ENCODE measurements around the gene NFX1. TPM values are rescaled to one million over a fixed set of nuclear protein-coding genes. Genes with fewer than 3 reads are reported as not detected.

The NFX1 gene
- total and polyA plus RNA-seq, 9 of the 15 experiments (the other 6 are each of a cell fraction or from before 2014, with no cell fraction given) = 8.8 to 38.9 (median 26.8) TPM

DNA sequence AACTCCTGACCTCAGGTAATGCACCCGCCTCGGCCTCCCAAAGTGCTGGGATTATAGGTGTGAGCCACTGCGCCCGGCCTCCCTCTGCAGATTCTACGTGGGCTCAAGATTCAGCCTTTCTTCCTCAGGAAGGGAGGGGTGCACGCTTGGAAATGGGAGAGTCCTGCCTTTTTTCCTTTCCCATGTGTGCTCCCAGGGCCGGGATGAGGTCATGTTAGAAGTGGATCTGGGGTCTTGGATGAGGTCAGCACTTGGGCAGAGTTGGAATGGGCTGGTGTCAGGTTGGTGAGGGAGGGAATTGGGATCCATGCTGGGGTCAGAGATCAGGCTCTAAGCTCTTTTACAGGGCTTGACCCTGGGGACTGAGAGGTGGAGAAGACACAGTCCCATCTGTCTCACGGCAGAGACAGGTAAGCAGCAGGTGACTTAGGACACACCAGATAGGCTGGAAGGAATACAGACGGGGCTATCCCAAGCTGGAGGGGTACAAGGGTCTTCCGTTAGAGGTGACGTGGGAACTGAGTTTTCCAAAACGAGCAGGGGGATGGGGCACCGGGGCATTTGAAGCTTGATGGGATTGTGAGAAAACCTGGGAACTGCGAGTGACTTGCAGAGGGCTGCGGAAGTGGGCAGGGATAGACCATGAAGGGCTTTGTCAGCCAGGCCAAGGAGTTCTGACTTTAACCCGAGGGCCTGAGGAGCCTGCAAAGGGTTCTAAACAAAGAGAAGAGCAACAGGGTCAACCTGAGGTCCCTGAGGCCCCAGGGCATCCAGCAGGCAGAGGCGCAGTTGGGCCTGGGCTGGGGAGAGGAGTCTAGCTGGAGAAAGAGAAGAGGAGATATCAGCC lies 113.8 kb downstream of the NFX1 start (continued):
- TF ChIP-seq, protein P1, sequence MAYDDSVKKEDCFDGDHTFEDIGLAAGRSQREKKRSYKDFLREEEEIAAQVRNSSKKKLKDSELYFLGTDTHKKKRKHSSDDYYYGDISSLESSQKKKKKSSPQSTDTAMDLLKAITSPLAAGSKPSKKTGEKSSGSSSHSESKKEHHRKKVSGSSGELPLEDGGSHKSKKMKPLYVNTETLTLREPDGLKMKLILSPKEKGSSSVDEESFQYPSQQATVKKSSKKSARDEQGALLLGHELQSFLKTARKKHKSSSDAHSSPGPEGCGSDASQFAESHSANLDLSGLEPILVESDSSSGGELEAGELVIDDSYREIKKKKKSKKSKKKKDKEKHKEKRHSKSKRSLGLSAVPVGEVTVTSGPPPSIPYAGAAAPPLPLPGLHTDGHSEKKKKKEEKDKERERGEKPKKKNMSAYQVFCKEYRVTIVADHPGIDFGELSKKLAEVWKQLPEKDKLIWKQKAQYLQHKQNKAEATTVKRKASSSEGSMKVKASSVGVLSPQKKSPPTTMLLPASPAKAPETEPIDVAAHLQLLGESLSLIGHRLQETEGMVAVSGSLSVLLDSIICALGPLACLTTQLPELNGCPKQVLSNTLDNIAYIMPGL (CRISPR knock-in tag; IDR thresholded peaks at IDR 0.05) = no peak
- TF ChIP-seq ZNF217 (CRISPR knock-in tag; IDR thresholded peaks at IDR 0.05) = no peak
- no peak for TF ChIP-seq ZNF75A (CRISPR knock-in tag; IDR thresholded peaks at IDR 0.05)
- TF ChIP-seq ZNF280A (IDR thresholded peaks at IDR 0.05; ENCODE audit: low read depth, partially characterized antibody) = no peak

GRCh38 chr9:33404788-33405362 lies 114.6 kb downstream of the NFX1 start:
- H3K4me2 ChIP-seq (ENCODE audit: insufficient read depth, low read length) = no peak overlapping the region
- no peak overlapping the region for H3K4me3 ChIP-seq
- ChIA-PET CTCF (ENCODE audit: low intra/inter-chr PET ratio) (no interaction called here), POLR2A (interaction anchor here (0.9 kb wide), 1 partner anchor 10 kb away, joined by 3 read pairs; no protein-coding TSS in a partner anchor)
- peak overlapping the region in 1 of 2 experiments; percentile 26; a peak in 1 of 4 replicates for H3K9ac ChIP-seq (ENCODE audit: insufficient read depth in 1 of 2, low read depth in 2 of 2, low read length in 2 of 2)
- DNase-seq (ENCODE audit: extremely low read depth in 1 of 4, low spot score in 3 of 4) (peak in 1 of 4 experiments; percentile 12), ATAC-seq (peak; percentile 25; the same call in 2 of the 3 replicates), FAIRE-seq (no peak)
- H4K20me1 ChIP-seq (replicated peaks; ENCODE audit: control insufficient read depth, insufficient read depth, low read length) = no peaks in the 10 kb centered on the region
- H3K27ac ChIP-seq (ENCODE audit: extremely low read depth, low read depth, low read length) = no peak overlapping the region
- peaks cover 2 to 35% of the 10 kb centered on the region in 2 experiments; a peak in 2 of 5 replicates for H3K4me1 ChIP-seq (replicated peaks in 1 of 2; ENCODE audit: control insufficient read depth in 2 of 2, insufficient read depth in 2 of 2, low read length in 2 of 2)
- H3K27me3 ChIP-seq (ENCODE audit: control insufficient read depth in 2 of 2, insufficient read depth in 2 of 2, low read length in 2 of 2) = no peaks in the 10 kb centered on the region
- TF ChIP-seq KLF1 (tag; IDR thresholded peaks at IDR 0.05) (no peak), ZNF431 (CRISPR knock-in tag; IDR thresholded peaks at IDR 0.05) (no peak), RBM25 (IDR thresholded peaks at IDR 0.05; ENCODE audit: low read depth, low read length, severe bottlenecking) (no peak), MIER1 (IDR thresholded peaks at IDR 0.05; ENCODE audit: low read depth) (no peak)
- 17% methylated on average over 1 of the region's 4 CpGs for WGBS (ENCODE audit: insufficient coverage, low coverage, missing lambda C conversion rate)
- no peaks in the 10 kb centered on the region for H3K79me2 ChIP-seq (ENCODE audit: control insufficient read depth, insufficient read depth, low read length)
- in situ Hi-C loops (cut with MboI) = loop anchor here (10.0 kb wide), 1 partner anchor 60 kb away; no protein-coding TSS in a partner anchor
- intact Hi-C loops (cut with micrococcal nuclease) = loop anchor here (10.0 kb wide), 1 partner anchor 220 kb away; no protein-coding TSS in a partner anchor
- H3K9me1 ChIP-seq (ENCODE audit: control insufficient read depth, insufficient read depth, low read length) = no peaks in the 10 kb centered on the region
- no TSS peak for BruUV-seq (replicated peaks)
- H3K36me3 ChIP-seq (ENCODE audit: control insufficient read depth, insufficient read depth, low read length) = no peaks in the 10 kb centered on the region
- no peaks in the 10 kb centered on the region for H3K9me3 ChIP-seq (replicated peaks; ENCODE audit: control insufficient read depth, insufficient read depth, low read depth, low read length)
- H2AFZ ChIP-seq (ENCODE audit: low read depth, low read length) = no peak overlapping the region

Data from K562 (cell line).